ENCODE measurements around the gene GARIN5A.
A peak's percentile ranks its signal among the peaks of the same experiment; 100 is the strongest.

Gene GARIN5A

DNA sequence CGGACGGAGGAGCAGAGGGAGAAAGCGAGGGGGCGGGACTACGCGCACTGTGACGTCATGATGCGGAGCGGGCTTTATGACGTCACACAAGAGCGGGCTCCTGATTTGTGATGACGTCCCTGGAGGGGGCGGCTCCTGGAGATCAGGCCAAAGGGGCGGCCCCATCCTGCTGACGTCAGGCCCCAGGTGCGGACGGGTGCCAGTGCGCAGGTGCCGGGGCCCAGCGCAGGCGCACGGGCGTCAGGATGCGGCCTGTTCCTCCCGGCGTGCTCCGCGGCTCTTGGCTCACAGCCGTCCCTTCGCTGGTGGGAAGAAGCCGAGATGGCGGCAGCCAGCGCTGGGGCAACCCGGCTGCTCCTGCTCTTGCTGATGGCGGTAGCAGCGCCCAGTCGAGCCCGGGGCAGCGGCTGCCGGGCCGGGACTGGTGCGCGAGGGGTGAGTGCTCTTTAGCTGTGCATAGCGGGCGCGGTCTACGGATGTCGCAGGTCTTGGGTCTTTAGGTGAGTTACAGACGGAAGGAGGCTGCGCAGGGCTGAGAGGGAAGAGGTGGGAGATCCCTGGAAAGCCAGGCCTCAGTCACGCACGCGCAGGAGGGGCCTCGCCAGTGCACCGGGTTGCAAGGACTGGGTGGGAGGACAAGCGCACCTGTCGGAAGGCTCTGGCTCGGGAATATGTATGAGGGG is at the start of gene GARIN5A, which contains the start of gene EMC10:
Gene GARIN5A (minus strand): TSS at position 625 of the 683 bp plus-strand sequence. CDS start 460 bp downstream, at position 165.
Gene EMC10 (plus strand): TSS at position 284 of the 683 bp plus-strand sequence. CDS start 38 bp downstream, at position 322.
- DNase-seq, result peak; percentile 91

DNA sequence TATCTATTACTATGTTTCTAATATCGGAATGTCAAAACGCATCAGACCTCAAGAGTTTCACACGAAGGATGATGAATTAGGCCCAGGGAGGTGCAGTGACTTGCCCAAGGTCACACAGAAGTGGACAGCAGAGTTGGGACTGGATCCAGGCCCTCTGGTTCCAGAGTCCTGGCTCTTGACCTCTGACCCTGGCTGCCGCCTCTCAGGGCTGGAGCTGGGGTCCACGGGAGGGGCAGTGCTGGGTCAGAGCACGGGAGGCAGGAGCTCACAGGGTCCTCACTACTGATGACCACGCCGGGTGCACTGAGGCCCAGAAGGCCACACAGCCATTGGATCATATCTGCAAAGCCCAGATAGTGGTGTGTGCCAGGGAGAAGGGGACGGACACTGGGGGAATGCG is 46.2 kb upstream of the GARIN5A start:
- DNase-seq, result no peak

DNA sequence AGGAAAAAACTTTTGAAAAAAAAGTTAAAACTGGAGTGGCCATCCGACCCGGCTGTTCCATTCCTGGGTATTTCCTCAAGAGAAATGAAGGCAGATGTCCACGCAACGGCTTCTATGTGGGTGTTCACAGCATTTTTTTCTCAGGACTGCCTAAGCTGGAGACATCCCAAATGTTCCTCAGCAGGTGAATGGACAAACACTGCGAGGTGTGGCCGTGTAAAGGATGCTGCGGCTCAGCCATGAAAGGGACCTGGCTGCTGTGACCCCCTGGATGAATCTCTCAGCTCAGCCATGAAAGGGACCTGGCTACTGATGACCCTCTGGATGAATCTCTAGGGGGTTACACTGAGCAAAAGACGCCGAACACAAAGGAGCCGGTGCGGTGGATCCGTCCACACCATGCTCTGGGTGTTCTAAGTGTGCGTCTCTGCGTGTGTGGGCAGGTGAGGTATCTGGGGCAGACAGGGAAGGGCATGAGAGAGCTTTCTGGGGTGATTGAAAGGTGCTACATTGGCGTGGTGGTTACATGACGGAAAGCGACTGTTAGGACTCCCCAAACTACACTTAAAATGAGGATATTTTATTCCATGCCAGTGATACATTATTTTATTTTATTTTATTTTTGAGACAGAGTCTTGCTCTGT is 44.3 kb upstream of the GARIN5A start:
- no peak for DNase-seq

DNA sequence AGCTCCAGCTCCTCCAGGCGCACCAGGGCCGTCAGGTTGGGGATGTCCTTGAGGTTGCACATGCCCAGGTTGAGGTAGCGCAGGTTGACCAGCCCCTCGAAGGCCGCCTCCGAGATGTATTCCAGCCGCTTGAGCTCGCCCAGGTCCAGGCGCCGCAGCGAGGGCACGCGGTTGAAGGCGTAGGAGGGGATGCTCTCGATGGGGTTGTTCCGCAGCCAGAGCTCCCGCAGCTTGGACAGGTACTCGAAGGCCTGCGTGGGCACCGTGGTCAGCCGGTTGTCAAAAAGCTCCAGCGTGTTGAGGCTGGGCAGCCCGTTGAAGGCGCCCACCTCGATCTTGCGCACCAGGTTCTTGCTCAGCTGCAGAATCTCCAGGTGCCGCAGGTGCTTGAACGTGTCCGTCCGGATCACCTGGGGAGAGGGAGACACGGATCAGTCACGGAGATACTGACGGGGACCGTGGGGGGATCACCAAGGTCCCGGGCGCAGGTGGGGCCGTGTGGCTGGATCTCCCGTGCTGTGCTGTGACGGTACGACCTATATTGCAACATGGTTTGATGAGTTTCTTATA is 42.4 kb upstream of the GARIN5A start:
- DNase-seq, result no peak

DNA sequence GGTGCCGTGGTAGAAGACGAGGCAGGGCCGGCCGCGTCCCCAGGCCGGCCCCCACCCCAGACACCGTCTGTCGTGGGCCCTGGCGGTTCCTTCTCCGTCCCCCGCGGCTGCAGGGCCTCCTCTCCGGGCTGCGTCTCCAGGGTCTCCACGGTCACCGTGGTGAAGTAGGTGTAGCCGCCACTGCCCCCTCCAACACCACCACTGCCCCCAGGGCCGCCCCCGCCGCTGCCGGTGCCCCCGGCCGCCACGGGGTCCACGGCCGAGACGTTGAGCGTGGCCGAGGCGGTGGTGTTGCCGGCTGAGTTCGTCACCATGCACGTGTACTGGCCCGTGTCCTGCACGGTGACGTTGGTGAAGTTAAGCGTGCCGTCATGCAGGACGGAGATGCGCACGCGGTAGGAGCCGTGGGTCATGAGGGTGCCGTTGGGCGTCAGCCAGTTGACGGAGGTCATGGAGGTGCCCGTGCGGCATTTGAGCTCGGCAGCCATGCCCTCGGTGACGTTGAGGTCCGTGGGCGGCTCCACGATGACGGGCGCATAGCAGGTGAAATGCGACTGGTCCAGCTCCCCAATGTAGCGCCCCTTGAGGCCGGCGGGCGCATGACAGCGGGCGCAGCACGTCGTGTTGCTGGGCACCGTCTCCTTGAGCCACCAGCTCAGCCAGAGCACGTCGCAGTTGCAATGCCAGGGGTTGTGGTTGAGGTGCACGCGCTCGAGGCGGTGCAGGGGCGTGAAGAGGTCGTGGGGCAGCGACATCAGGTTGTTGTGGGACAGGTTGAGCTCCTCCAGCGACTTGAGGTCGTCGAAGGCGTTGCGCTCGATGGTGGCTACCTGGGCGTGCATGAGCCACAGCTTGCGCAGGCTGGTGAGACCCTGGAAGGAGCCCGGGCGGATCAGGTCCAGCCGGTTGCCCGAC is 41.7 kb upstream of the GARIN5A start:
- no peak for DNase-seq

DNA sequence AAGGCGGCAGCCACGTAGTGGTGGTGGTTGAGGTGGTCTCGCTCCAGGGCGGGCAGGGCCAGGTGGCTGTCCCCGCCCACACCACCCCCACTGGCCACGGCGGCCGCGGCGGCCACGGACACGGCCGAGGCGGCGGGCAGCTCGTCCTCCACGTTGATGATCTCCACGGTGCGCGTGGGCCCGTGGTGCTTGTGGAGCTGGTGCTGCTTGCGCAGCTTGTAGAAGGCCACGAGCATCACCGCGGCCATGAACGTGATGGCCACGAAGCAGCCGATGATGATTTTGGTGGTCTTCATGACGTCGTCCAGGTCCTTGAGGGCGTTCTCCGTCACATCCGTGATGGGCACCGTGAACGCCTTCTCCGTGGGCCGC is 41.0 kb upstream of the GARIN5A start:
- DNase-seq, result no peak

DNA sequence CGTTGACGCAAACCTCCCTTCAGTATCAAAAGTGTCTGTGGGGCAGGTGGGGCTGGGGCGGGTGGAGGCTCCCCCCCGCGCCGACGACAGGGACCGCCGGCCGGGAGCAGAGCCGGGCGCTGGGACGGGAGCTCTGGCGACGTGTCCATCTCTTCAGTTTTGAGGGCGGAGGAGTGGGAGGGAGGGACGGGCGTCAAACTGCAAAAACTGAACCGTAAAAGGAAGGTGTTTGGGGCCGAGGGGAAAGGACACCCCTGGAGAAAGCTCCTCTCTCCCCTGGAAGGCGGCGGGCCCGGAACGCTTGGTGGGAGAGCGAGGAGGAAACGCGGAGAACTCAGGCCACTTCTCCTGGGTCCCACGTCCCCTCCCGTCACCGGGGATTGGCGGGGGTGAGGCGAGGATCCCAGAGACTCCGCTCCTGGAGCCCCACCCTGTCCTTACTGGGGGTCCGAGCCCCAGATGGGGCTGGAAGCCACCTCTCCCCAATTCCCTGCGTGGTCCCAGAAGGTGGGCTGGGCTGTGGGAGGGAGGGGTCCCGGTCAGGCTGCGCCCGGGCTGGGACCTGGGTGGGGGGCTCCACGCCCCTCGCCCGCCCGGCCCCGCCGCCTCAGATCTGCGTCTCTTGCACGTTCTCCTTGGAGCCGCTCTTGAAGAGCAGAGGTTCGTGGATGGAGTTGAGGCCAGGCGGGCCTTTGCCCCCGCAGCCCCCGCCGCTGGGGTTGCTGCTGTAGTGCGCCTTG is 40.5 kb upstream of the GARIN5A start:
- no peak for DNase-seq

DNA sequence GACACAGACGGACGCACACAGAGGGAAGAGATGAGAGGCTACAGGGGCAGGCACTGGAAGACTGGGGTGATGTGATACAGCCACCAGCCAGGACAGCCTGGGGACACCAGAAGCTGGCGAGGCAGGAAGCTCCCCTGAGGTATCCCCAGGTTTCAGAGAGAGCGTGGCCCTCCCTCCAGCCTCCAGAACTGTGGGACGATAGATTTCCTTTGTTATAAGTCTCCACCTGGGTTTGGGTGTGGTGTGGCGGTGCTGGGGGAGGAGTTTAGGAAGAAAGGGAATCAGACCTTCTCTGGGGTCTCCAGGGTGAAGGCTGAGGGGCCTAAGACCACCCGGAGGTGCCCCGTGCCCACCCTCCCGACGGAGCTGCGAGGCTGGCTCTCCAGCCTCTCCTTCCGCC is 39.8 kb upstream of the GARIN5A start:
- no peak for DNase-seq

DNA sequence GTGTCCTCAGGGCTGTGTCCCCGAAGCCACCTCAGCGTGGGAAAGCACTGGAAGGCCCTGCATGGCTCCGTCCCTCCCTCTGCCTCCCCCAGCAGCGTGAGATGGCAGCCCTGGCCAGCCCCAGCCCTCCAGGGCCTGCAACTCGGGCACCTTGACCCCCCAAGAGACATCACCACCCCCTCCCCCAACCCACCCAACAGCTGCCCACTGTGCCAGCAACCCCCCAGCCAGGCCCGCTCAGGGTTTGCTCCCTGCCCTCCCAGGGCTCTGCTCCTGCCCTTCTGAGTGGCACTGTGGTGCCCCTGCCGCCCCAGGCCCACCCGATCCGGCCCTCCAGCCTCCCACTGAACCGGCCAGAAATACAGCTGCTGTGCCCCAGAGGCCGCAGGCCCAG is 38.5 kb upstream of the GARIN5A start:
- no peak for DNase-seq

DNA sequence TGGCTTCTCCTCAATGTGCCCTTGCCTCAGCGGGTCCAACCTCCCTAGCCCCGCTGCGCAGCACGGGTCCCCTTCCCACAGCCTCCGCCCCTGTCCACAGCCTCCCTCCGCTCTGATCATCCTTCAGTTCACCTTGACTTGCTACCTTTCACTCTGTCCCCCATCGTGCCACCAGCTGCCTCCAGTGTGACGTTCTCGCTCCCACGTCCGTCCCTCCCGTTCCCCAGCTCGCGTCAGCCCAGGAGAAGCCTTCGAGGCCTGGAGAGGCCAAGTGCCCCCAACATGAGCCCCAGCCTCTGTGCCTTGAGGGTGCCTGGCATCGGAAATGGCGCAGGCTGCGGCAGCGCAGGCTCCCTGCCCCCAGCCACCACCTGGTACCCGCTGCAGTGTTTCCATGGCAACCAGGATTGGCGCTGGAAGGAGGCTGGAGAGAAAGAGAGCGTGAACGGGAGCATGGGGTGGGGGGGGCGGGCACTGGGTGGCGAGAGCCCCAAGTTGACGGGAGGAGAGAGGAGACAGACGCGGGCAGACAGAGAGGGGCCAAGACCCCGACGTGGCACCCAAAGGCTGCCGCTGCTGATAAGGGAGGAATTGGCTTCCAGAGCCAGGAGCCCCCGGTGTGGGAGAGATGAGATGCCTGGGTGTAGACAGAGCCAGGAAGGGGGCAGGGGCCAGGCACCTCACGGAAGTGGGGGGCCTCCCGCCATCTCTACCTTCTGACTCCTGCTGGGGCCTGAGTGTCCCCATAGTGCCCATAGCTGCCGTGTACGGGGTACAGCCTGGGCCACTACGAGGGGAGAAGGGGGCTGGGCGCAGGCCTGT is 37.9 kb upstream of the GARIN5A start:
- peak; percentile 91 for DNase-seq

DNA sequence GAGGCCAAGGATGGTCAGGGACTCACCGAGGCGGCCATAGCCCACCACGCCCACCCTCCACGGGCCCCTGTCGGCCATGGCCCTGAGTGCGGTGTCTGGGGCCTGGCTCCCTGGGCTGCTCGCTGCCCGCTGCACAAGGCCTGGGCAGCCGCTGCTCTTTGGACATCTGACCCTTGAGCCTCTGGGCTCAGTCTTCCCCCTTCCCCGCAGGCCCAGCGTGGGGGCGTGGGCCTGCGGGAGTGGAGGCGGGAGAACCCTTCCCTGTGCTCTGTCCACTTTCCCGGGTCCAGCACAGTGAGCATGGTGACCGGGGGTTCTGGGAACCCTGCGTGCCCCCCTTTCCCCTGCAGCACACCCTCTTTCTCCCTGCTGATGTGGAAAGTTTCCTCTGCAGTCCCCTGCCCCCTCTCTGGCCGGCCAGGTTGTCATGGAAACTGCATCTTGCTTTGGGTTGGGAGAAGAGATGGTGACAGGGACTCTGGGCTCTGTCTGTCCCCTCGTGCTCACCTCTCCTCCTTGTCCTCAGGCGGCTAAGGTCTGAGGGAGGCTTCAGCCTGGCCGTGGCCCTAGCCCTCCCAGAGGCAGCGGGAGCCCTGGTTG is 37.2 kb upstream of the GARIN5A start, which contains the start of gene ASPDH:
Gene ASPDH (minus strand): TSS at position 168 of the 600 bp plus-strand sequence. CDS start 90 bp downstream, at position 78.
- DNase-seq, result no peak

DNA sequence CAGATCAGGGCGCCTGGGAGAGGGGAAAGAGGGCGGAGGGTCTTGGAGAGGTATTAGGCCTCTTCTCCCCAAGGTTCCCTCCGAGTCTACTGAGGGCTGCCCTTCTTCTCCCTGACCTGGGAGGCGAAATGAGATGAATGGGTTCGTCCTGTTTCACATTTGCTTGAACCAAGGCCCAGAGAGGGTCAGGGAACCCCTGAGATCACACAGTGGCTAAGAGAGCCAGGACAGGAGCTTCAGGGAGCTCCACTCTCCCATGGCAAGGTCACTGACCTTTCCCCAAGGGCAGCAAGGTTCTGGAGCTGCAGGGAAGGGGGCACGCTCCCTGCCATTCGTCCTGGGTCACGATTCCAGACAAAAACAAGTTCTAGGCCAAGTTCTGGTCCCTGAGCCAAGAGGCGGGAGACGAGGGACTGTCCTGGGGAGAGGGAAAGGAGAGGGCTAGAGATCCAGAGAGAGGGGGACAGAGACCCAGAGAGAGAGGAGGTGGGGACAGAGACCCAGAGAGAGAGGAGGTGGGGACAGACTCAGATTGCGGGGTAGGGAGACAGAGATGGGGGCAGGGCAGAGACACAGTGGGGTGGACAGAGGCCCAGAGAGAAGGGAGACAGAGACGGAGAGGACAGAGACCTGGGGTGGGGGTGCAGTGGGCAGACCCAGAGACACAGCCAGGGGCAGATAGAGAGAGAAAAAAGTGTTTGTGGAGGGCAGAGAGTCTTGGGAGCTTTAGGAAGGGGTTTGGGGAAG is 36.5 kb upstream of the GARIN5A start:
- DNase-seq, result no peak

DNA sequence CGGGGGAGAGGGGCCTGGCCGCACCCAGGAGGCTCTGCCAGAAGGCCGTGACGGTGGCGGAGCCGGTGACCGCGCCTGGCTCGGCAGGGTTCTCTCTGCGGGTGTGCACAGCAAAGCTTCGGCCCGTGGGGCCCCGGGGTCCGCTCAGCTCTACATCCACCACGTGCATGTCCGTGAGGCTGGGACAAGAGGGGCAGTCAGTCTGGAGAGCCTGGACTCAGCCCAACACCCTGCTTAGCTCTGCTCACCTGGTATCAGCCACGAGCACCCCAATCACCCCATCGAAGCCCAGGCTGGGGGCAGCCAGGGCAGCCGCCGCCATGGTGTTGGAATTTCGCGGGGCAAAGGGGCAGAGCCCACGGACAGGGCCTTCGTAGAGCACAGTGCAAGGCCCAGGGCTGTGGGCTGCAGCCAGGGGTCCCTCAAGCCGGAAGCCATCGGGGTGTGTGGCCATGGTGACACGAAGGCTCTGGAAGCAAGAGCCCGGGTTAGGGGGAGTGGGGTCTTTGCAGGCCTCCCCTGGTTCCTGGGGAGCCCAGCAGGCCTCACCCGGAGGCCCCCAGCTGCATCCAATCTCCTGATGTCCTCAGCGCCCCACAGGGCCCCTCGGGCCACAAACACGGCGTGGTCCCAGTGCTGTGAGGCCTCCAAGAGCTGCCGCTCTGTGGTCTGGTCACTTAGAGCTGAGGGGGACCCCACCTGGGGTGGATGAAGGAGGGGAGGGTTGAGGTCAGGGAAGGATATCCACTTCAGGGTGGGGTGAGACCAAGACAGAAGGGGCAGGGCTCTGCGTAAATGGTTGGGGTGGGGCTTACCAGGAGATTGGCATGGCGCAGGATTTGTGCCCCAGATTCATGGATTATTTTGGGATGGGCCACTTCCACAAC is 35.7 kb upstream of the GARIN5A start:
- no peak for DNase-seq

DNA sequence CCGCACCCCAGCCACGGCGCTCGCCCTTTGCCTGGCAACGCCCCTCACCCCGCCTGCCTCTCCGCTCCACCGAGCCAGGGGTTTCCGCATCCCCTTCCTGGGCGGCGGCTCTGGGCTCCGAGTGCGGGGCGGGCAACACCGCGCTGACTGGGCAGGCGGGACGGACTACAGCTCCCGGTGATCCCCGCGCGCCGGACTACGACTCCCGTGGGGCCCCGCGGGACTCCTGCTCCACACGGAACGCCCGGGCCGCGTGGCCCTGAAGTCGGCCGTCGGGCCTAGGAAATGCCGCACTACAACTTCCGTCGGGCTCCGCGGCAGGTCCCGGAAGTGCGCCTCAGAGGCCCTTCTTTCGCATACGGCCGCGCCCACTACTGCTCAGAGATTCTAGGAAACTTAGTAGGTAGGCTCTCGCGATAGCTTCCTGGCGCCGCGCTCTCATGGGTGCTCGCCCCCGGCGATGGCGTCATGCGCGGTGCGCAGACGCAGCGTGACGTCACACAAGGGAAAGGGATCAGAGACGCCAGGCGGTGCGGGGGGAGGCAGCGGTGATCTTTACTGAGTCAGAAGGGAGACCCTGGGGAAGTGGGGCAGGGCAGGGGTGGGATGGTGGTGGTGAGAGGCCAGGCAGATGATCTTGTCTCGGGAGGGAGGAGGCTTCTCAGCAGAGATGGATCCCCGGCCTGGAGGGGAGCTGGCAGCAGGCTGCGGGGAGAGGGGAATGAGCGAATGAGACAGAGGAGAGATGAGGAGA is 34.6 kb upstream of the GARIN5A start, which contains the start of gene JOSD2:
Gene JOSD2 (minus strand): TSS at position 123 of the 754 bp plus-strand sequence. CDS start 760 bp downstream, outside the sequence.
- peak; percentile 98 for DNase-seq

DNA sequence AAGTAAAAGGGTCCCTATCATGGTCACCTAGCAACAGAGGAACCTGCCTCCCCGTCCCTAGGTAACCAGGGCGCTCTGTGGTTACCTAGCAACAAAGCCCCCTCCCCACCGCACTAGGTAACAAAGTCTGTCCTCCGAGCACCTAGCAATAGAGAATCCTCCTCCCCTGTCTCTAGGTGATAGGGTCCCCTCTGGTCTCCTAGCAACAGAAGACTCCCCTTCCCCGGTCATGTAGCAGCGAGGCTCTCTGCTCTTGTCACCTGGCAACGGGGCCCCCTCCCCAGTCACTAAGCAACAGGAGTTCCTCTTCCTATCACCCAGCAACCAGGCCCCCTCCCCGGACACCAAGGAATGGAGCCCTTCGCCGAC is 34.0 kb upstream of the GARIN5A start:
- DNase-seq, result peak; percentile 95

DNA sequence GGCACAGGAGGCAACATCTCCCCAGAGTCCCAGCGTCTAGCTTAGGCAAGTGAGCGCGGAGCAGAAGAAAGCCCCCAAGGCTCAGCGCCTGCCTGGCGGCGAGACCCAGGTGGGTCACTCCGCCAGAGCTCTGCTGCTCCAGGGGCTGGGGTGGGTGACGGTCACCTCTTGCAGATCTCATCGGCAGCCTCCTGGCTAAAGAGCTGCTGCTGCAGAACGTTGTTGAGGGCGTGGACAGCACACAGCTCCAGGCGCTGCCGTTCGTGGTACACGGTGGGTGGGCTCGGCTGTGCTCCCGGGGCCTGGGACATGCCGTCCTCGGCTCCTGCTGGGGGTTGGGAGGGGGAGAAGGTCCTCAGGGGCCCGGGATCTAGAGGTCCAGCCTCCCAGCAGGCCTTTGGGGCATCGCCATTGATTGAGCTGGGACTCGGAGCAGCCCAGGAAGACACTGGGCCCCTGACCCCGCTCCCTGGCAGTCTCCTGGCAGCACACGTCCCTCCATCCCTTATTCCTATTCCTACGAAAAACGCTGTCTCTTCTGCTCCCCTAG is 33.5 kb upstream of the GARIN5A start:
- no peak for DNase-seq

DNA sequence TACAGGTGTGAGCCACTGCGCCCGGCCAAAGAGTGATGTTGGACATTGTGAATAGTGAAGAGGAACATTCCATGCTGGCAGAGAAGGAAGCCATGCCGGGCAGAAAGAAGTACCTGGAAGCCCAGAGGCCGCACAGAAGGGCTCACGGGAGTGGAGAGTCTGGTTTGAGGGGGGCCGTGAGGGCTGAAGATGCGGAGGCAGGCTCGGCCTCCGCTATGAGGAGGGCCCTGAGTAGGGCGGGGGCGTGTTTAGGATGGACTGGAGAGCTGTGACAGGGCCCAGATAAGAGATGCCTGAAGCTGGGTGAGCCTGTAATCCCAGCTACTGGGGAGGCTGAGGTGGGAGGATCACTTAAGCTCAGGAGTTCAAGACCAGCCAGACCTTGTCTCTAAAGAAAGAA is 32.7 kb upstream of the GARIN5A start:
- DNase-seq, result no peak

DNA sequence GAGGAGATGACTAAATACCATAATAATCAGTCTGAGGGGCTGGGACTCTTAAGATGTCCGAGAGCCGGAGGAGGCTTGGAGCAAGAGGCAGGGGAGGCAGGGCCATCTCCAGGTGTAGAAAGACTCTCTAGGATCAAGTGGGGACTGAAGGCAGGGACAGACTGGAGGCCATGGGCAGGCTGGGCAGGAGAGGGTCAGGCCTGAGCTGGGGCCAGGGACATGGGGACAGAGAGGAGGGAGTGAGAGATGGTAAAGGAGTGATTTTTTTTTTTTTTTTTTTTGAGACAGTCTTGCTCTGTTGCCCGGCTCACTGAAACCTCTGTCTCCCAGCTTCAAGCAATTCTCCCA is 32.2 kb upstream of the GARIN5A start:
- no peak for DNase-seq
